B cell (primary cell): ENCODE results near the gene ARID1A. TPM values are rescaled to one million over a fixed set of nuclear protein-coding genes. Genes with fewer than 3 reads are reported as not detected.

Source experiments
- ATAC-seq: fragments of 200-7000 bp; cut with Tn5 transposase; one replicate; pipeline ENCODE4 v1.10.0; 2021; ENCODE audit warnings: low read depth, mild to moderate bottlenecking, moderate number of reproducible peaks, moderate library complexity
- CTCF ChIA-PET: fragments of 350-600 bp; sonication (Branson Sonifier 250); formaldehyde crosslinking; loops from one replicate; lab custom pipeline; 2021; ENCODE audit warnings: antibody characterized with exemption, inconsistent platforms; lab: Charles Lee
- POLR2A ChIA-PET: fragments of 350-600 bp; sonication (Branson Sonifier 250); formaldehyde crosslinking; loops from one replicate; lab custom pipeline; 2021; ENCODE audit warnings: antibody characterized with exemption; lab: Charles Lee
- DNase-seq: peaks from one replicate; pipeline ENCODE4 v3.0.0; 2013
- H2AFZ ChIP-seq: 2 replicates; pipeline ENCODE4 v1.6.1; 2012; ENCODE audit warnings: mild to moderate bottlenecking, low read depth, low read length; ENCODE audit not compliant: insufficient read depth, poor library complexity, severe bottlenecking
- H3K27ac ChIP-seq, 2 donors: 1 replicate in 1 of 2; 2 replicates in 1 of 2; pipeline ENCODE4 v1.5.1; 2012 to 2013; ENCODE audit warnings: low read length in 2 of 2, mild to moderate bottlenecking in 2 of 2, moderate library complexity in 1 of 2
- H3K27me3 ChIP-seq, 4 experiments: fragments of 200-600 bp in 1 of 4; sonication (generic) in 1 of 4; replicated peaks in 1 of 4; 1 replicate in 2 of 4; 2 replicates in 2 of 4; pipeline versions ENCODE4 v1.6.1 to v1.7.0; 2013 to 2016; ENCODE audit warnings: low read length in 3 of 4, mild to moderate bottlenecking in 2 of 4, mixed read lengths in 1 of 4, moderate library complexity in 1 of 4; ENCODE audit not compliant: insufficient read depth in 4 of 4, control insufficient read depth in 3 of 4; ENCODE audit errors: control extremely low read depth in 1 of 4
- H3K36me3 ChIP-seq, 2 experiments: replicated peaks in 1 of 2; 1 replicate in 1 of 2; 2 replicates in 1 of 2; pipeline versions ENCODE4 v1.6.1 to v1.7.1; 2013; ENCODE audit warnings: low read length in 1 of 2; ENCODE audit not compliant: insufficient read depth in 2 of 2, control insufficient read depth in 1 of 2; ENCODE audit errors: control extremely low read depth in 1 of 2, extremely low read depth in 1 of 2
- H3K4me1 ChIP-seq, 2 donors: fragments of 200-600 bp in 1 of 2; sonication (generic) in 1 of 2; 1 replicate in 1 of 2; 2 replicates in 1 of 2; pipeline versions ENCODE4 v1.5.1 to v1.6.1; 2013 to 2017; ENCODE audit warnings: low read length in 2 of 2; ENCODE audit not compliant: control insufficient read depth in 2 of 2, insufficient read depth in 2 of 2
- H3K4me2 ChIP-seq: replicated peaks from 2 replicates; pipeline ENCODE3; 2012; ENCODE audit warnings: mild to moderate bottlenecking, low read depth, low read length; ENCODE audit not compliant: poor library complexity, severe bottlenecking
- H3K4me3 ChIP-seq, 5 experiments: fragments of 200-600 bp in 1 of 5; sonication (generic) in 1 of 5; 1 replicate in 3 of 5; 2 replicates in 2 of 5; pipeline versions ENCODE4 v1.5.1 to v1.7.0; 2011 to 2016; ENCODE audit warnings: low read length in 4 of 5, mild to moderate bottlenecking in 4 of 5, low read depth in 2 of 5, control low read depth in 1 of 5, moderate library complexity in 1 of 5; ENCODE audit not compliant: insufficient read depth in 1 of 5; ENCODE audit errors: control extremely low read depth in 1 of 5, extremely low read depth in 1 of 5
- H3K79me2 ChIP-seq: fragments of 200-600 bp; sonication (generic); one replicate; pipeline ENCODE4 v1.6.0; 2016; ENCODE audit warnings: low read length; ENCODE audit not compliant: control insufficient read depth, insufficient read depth
- H3K9ac ChIP-seq: fragments of 200-600 bp; sonication (generic); 2 replicates; pipeline ENCODE4 v1.6.1; 2017; ENCODE audit warnings: mild to moderate bottlenecking, low read length, moderate library complexity
- H3K9me3 ChIP-seq, 3 donors: one replicate each; pipeline versions ENCODE4 v1.6.1 to v1.7.1; 2013; ENCODE audit warnings: low read length in 2 of 3; ENCODE audit not compliant: control insufficient read depth in 2 of 3, insufficient read depth in 1 of 3; ENCODE audit errors: control extremely low read depth in 1 of 3
- H4K20me1 ChIP-seq: 2 replicates; pipeline ENCODE4 v1.6.0; 2012; ENCODE audit warnings: mild to moderate bottlenecking, low read length; ENCODE audit not compliant: insufficient read depth, control insufficient read depth, poor library complexity, severe bottlenecking
- H3K27ac Mint-ChIP-seq: one replicate; pipeline ENCODE4 v1.8.0; 2021; ENCODE audit warnings: mixed read lengths
- H3K27me3 Mint-ChIP-seq: one replicate; pipeline ENCODE4 v1.8.0; 2021; ENCODE audit warnings: mixed read lengths
- H3K4me1 Mint-ChIP-seq: one replicate; pipeline ENCODE4 v1.8.0; 2021; ENCODE audit warnings: mixed read lengths
- H3K4me3 Mint-ChIP-seq: one replicate; pipeline ENCODE4 v1.8.0; 2021; ENCODE audit warnings: mixed read lengths
- H3K9me3 Mint-ChIP-seq: one replicate; pipeline ENCODE4 v1.8.0; 2022; ENCODE audit warnings: mixed read lengths; ENCODE audit not compliant: insufficient read depth
- EZH2 ChIP-seq: IDR thresholded peaks from 2 replicates; pipeline ENCODE4 v1.6.1; 2012; ENCODE audit warnings: borderline replicate concordance, low read depth, mild to moderate bottlenecking, moderate library complexity, low read length; ENCODE audit not compliant: insufficient read depth, poor library complexity, severe bottlenecking
- WGBS: methylation state at CpG from one replicate; pipeline ENCODE4 v1.1.5; 2013; ENCODE audit warnings: missing lambda C conversion rate; ENCODE audit not compliant: insufficient coverage; 5-methylcytosine and 5-hydroxymethylcytosine counted together
- intact Hi-C: fragments of 100-400 bp; cut with micrococcal nuclease; formaldehyde crosslinking; loops from one replicate; pipeline ENCODE4 v1.10.0; 2022
- polyA plus RNA-seq: library from polyadenylated mRNA; depleted of rRNA; stranded (reverse); fragments of >200 nt; gene quantifications from 2 replicates; pipeline ENCODE4 v1.2.3, GENCODE V29; 2012
- total RNA-seq, 2 donors: library from RNA; stranded (reverse); fragments of 120-200 nt in 1 of 2; gene quantifications; 1 replicate in 1 of 2; 2 replicates in 1 of 2; pipeline versions ENCODE4 v1.2.3 to v1.2.4, GENCODE V29; 2013 to 2022
- TF ChIP-seq, protein P1 (sequence below): fragments of 200-600 bp; IDR thresholded peaks from one replicate; pipeline ENCODE4 v1.8.0; 2022; ENCODE audit warnings: antibody characterized with exemption, mild to moderate bottlenecking

The ARID1A gene
- total and polyA plus RNA-seq, 2 donors (not counting 1 experiment from before 2014, with no cell fraction given), result 80.7 to 150 TPM

DNA sequence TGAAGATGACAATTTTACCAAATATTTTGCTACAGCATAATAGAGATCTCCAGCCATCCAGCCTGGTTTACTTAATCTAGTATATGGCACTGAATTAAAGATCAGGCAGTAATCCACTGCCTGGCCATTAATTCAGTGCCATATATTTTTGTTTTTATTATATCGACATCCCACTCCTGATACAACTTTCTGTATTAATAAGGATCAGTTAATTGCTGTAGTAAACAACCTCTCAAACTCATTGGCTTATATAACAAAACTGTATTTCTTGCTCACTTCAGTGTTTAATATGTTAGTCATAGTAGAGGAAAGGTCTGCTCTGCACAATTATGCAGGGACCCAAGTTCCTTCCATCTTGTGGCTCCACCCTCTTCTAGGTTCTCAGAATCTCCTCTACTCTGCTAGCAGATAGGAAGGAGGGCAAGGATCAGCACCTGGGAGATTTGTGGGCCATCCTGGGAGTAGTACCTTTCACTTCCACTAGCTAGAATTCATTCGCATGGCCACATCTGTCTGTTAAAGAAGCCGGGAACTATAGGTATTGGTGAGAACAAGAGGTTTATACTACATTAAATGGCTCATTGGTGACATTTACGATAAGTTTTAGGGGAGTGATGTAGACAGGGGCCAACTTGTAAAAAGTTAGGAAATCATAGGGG, 127.1 kb downstream of the ARID1A start:
- POLR2A ChIA-PET, result interaction anchor here (0.6 kb wide), 1 partner anchor 11 kb away, joined by 4 read pairs; no protein-coding TSS in a partner anchor

DNA sequence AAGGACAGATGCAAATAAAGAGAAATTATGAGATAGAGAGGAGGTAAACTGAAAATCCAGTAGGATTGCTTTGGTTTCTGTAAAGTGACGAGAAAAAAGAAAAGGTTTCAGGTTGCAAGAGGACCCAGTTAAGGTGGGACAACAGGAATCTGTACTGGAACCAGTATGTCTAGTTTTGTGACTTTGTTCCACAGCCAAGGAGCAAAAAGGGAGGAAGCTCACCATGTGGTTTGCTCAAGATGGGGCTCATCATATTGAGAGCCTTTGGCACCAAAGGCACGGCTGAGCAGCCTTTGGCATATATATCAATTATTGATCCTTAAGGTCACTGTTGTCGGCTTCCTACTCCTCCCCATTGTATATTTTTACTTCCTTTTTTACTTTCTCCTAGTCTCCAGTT, 128.9 kb downstream of the ARID1A start:
- intact Hi-C loops, result no loop called here
- H3K4me3 ChIP-seq, result no peak overlapping the region
- H4K20me1 ChIP-seq, result peaks cover 20% of the 10 kb centered on the region
- no peak for ATAC-seq
- H3K9me3 Mint-ChIP-seq, result no peaks in the 10 kb centered on the region
- no peak overlapping the region for H3K27ac ChIP-seq
- H3K9ac ChIP-seq, result no peak overlapping the region
- H3K79me2 ChIP-seq, result peaks cover 22% of the 10 kb centered on the region
- peaks cover 0 to under 1% of the 10 kb centered on the region in 2 experiments for H3K36me3 ChIP-seq
- H3K27ac Mint-ChIP-seq, result no peak overlapping the region
- H2AFZ ChIP-seq, result no peak overlapping the region
- 100% methylated on average over 2 of the region's 3 CpGs for WGBS
- ChIA-PET CTCF (interaction anchor here (8.0 to 8.2 kb wide), 2 partner anchors 11 to 14 kb away, joined by 84 to 153 read pairs; no protein-coding TSS in a partner anchor), POLR2A (interaction anchor here (0.5 kb wide), 1 partner anchor 9 kb away, joined by 8 read pairs; no protein-coding TSS in a partner anchor)
- H3K4me3 Mint-ChIP-seq, result no peak overlapping the region
- peaks cover 0 to 18% (median 4%) of the 10 kb centered on the region in 4 experiments for H3K27me3 ChIP-seq
- peaks cover 7% of the 10 kb centered on the region for H3K27me3 Mint-ChIP-seq
- no peak for DNase-seq
- H3K4me2 ChIP-seq, result no peak overlapping the region
- H3K9me3 ChIP-seq, result no peaks in the 10 kb centered on the region
- H3K4me1 ChIP-seq, result peaks cover 45 to 62% of the 10 kb centered on the region in 2 donors
- TF ChIP-seq EZH2, result no peak
- TF ChIP-seq, protein P1, sequence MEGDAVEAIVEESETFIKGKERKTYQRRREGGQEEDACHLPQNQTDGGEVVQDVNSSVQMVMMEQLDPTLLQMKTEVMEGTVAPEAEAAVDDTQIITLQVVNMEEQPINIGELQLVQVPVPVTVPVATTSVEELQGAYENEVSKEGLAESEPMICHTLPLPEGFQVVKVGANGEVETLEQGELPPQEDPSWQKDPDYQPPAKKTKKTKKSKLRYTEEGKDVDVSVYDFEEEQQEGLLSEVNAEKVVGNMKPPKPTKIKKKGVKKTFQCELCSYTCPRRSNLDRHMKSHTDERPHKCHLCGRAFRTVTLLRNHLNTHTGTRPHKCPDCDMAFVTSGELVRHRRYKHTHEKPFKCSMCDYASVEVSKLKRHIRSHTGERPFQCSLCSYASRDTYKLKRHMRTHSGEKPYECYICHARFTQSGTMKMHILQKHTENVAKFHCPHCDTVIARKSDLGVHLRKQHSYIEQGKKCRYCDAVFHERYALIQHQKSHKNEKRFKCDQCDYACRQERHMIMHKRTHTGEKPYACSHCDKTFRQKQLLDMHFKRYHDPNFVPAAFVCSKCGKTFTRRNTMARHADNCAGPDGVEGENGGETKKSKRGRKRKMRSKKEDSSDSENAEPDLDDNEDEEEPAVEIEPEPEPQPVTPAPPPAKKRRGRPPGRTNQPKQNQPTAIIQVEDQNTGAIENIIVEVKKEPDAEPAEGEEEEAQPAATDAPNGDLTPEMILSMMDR, result no peak
- H3K4me1 Mint-ChIP-seq, result peaks cover 53% of the 10 kb centered on the region

More for the DNA sequence above, 127.1 kb downstream of the ARID1A start:
- H3K79me2 ChIP-seq, result peaks cover 22% of the 10 kb centered on the region
- H4K20me1 ChIP-seq, result peaks cover 20% of the 10 kb centered on the region
- H3K9me3 Mint-ChIP-seq, result no peaks in the 10 kb centered on the region
- ATAC-seq (no peak), DNase-seq (no peak)
- 100% methylated on average over 1 of the region's 4 CpGs for WGBS
- no peak overlapping the region for H3K27ac Mint-ChIP-seq
- CTCF ChIA-PET, result interaction anchor here (0.6 to 8.2 kb wide), 4 partner anchors 12 to 282 kb away, joined by 3 to 153 read pairs (median 46); no protein-coding TSS in a partner anchor
- no peak overlapping the region for H3K4me3 ChIP-seq
- peaks cover 7% of the 10 kb centered on the region for H3K27me3 Mint-ChIP-seq
- TF ChIP-seq, protein P1, result no peak
- TF ChIP-seq EZH2, result no peak
- H3K4me1 Mint-ChIP-seq, result peaks cover 36% of the 10 kb centered on the region
- H3K9me3 ChIP-seq, result no peaks in the 10 kb centered on the region
- no peak overlapping the region for H3K9ac ChIP-seq
- H3K4me2 ChIP-seq, result no peak overlapping the region
- H3K4me1 ChIP-seq, result peaks cover 33 to 44% of the 10 kb centered on the region in 2 donors
- H3K36me3 ChIP-seq, result no peaks in the 10 kb centered on the region
- no peak overlapping the region for H3K27ac ChIP-seq
- H3K4me3 Mint-ChIP-seq, result no peak overlapping the region
- intact Hi-C loops, result no loop called here
- peaks cover 0 to 21% (median 4%) of the 10 kb centered on the region in 4 experiments for H3K27me3 ChIP-seq
- H2AFZ ChIP-seq, result no peak overlapping the region
